Adrenal gland (tissue), 5 donors: ENCODE data around the gene DHRS4.
"Not testable (repeated sequence)": the region's sequence is repeated elsewhere in the genome, so short reads cannot be mapped to it uniquely, and the experiment has no call there.

ENCODE experiments used
- POLR2A ChIP-seq, 2 donors: fragments of 450-650 bp; IDR thresholded peaks; one replicate each; pipeline ENCODE4 v1.6.1; 2017; ENCODE audit warnings: antibody characterized with exemption in 2 of 2, mild to moderate bottlenecking in 2 of 2, moderate library complexity in 1 of 2
- TF ChIP-seq, protein P1 (sequence below), 6 experiments: fragments of 450-650 bp in 4 of 6; fragments of 200-600 bp in 2 of 6; sonication (generic) in 1 of 6; IDR thresholded peaks; 1 replicate in 5 of 6; 2 replicates in 1 of 6; pipeline versions ENCODE4 v1.5.1 to v1.8.0; 2016 to 2021; ENCODE audit warnings: antibody characterized with exemption in 6 of 6, mild to moderate bottlenecking in 2 of 6, moderate library complexity in 1 of 6
- donor health status: DM: no; HTN: no; CAD: no.

DNA sequence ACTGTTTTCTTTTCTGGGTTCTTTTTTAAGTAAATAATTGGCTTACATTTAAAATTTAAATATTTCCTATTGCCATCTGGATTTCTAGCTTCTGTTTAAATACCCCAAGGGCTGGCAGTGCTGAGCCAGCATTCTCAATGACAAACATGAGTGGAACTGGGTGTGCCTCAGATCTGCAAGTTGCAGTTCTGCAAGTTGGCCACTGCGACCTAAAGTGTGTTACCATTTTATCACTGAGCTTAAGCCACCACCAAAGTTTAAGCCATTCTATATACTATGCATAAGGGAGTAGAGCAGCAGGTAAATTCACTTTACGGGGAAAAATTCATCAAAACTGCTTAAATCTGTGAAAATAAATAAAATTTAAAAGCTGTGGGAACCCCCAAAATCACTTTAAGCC is 23.6 kb downstream of the DHRS4 start:
- TF ChIP-seq, protein P1, sequence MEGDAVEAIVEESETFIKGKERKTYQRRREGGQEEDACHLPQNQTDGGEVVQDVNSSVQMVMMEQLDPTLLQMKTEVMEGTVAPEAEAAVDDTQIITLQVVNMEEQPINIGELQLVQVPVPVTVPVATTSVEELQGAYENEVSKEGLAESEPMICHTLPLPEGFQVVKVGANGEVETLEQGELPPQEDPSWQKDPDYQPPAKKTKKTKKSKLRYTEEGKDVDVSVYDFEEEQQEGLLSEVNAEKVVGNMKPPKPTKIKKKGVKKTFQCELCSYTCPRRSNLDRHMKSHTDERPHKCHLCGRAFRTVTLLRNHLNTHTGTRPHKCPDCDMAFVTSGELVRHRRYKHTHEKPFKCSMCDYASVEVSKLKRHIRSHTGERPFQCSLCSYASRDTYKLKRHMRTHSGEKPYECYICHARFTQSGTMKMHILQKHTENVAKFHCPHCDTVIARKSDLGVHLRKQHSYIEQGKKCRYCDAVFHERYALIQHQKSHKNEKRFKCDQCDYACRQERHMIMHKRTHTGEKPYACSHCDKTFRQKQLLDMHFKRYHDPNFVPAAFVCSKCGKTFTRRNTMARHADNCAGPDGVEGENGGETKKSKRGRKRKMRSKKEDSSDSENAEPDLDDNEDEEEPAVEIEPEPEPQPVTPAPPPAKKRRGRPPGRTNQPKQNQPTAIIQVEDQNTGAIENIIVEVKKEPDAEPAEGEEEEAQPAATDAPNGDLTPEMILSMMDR (IDR thresholded peaks at IDR 0.05): peak in 5 of 6 experiments; percentile 7 to 48 (median 31)
- TF ChIP-seq POLR2A (IDR thresholded peaks at IDR 0.05): not testable (repeated sequence)
